Neural progenitor cell (in vitro differentiated cells): ENCODE data around the gene CFAP68. TPM values are rescaled to one million over a fixed set of nuclear protein-coding genes. Genes with fewer than 3 reads are reported as not detected.

Experiments
- DNase-seq: peaks from one replicate; pipeline ENCODE4 v3.0.0-alpha.2; 2016; ENCODE audit warnings: low spot score
- H2AFZ ChIP-seq: fragments of 200-600 bp; sonication (generic); replicated peaks from 2 replicates; pipeline ENCODE4 v1.6.1; 2016; ENCODE audit warnings: antibody characterized with exemption
- H3F3A ChIP-seq: fragments of 200-600 bp; sonication (generic); 2 replicates; pipeline ENCODE4 v1.6.1; 2016; ENCODE audit warnings: antibody characterized with exemption, low read depth
- H3K27ac ChIP-seq: fragments of 200-600 bp; sonication (generic); 2 replicates; pipeline ENCODE4 v1.5.1; 2016; ENCODE audit warnings: mild to moderate bottlenecking
- H3K27me3 ChIP-seq: fragments of 200-600 bp; sonication (generic); 2 replicates; pipeline ENCODE4 v1.6.1; 2016; ENCODE audit warnings: mild to moderate bottlenecking, moderate library complexity
- H3K36me3 ChIP-seq: fragments of 200-600 bp; sonication (generic); 2 replicates; pipeline ENCODE4 v1.5.1; 2016
- H3K4me1 ChIP-seq: fragments of 200-600 bp; sonication (generic); 2 replicates; pipeline ENCODE4 v1.6.1; 2016; ENCODE audit warnings: mixed run types
- H3K4me2 ChIP-seq: fragments of 200-600 bp; sonication (generic); 2 replicates; pipeline ENCODE4 v1.6.1; 2016
- H3K4me3 ChIP-seq: fragments of 200-600 bp; sonication (generic); 2 replicates; pipeline ENCODE4 v1.5.1; 2016
- H3K79me2 ChIP-seq: fragments of 200-600 bp; sonication (generic); 2 replicates; pipeline ENCODE4 v1.6.1; 2016; ENCODE audit warnings: low read depth
- H3K9ac ChIP-seq: fragments of 200-600 bp; sonication (generic); 2 replicates; pipeline ENCODE4 v1.6.1; 2016
- H3K9me3 ChIP-seq: fragments of 200-600 bp; sonication (generic); 2 replicates; pipeline ENCODE4 v1.5.1; 2016; ENCODE audit warnings: low read depth
- H4K20me1 ChIP-seq: fragments of 200-600 bp; sonication (generic); 2 replicates; pipeline ENCODE4 v1.6.1; 2016; ENCODE audit warnings: low read depth
- H3K27ac Mint-ChIP-seq: 3 replicates; pipeline ENCODE4 v1.8.0; 2021; ENCODE audit warnings: mixed read lengths
- H3K27me3 Mint-ChIP-seq: 2 replicates; pipeline ENCODE4 v1.8.0; 2022; ENCODE audit warnings: low read depth, mild to moderate bottlenecking, inconsistent platforms, moderate library complexity, mixed read lengths; ENCODE audit not compliant: insufficient read depth
- H3K36me3 Mint-ChIP-seq: 3 replicates; pipeline ENCODE4 v1.8.0; 2021; ENCODE audit warnings: mixed read lengths
- H3K4me1 Mint-ChIP-seq: 3 replicates; pipeline ENCODE4 v1.8.0; 2021; ENCODE audit warnings: mixed read lengths
- H3K4me3 Mint-ChIP-seq: 3 replicates; pipeline ENCODE4 v1.8.0; 2021; ENCODE audit warnings: mild to moderate bottlenecking, moderate library complexity, mixed read lengths
- H3K9me3 Mint-ChIP-seq: 3 replicates; pipeline ENCODE4 v1.8.0; 2020; ENCODE audit warnings: mixed read lengths
- CTCF ChIP-seq: fragments of 200-600 bp; sonication (generic); IDR thresholded peaks from 2 replicates; pipeline ENCODE4 v1.5.1; 2017; ENCODE audit warnings: antibody characterized with exemption, mild to moderate bottlenecking
- EZH2 ChIP-seq: fragments of 200-600 bp; sonication (generic); IDR thresholded peaks from 2 replicates; pipeline ENCODE4 v1.6.1; 2017; ENCODE audit warnings: antibody characterized with exemption, mild to moderate bottlenecking, moderate library complexity
- EZH2phosphoT487 ChIP-seq: fragments of 200-600 bp; sonication (generic); IDR thresholded peaks from 2 replicates; pipeline ENCODE4 v1.6.1; 2017; ENCODE audit warnings: antibody characterized with exemption
- total RNA-seq: library from RNA; depleted of rRNA; stranded (reverse); fragments of >200 nt; gene quantifications from 2 replicates; pipeline ENCODE4 v1.2.3, GENCODE V29; 2015; ENCODE audit warnings: low replicate concordance

The CFAP68 gene
- total RNA-seq, 1 donor from 2014 or later: 46.7 TPM

DNA sequence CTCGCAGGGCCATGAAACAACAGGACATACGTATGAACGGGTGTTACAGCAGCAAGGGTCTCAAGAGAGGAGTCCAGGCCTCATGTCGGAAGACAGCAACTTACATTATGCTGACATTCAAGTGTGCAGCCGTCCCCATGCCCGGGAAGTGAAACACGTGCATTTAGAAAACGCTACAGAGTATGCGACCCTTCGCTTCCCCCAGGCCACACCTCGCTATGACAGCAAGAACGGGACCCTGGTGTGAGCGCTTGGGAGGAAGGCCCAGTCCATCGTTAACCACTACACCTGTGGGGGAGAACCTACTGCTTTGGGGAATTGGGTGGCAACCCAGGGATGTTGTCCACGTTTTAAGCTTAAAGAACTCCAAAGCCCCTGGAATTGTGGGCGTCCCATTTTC is 46.6 kb downstream of the CFAP68 start:
- TF ChIP-seq CTCF: no peak
- TF ChIP-seq EZH2phosphoT487: no peak
- no peak for TF ChIP-seq EZH2
- Mint-ChIP-seq H3K4me3 (peak overlapping the region; percentile 84), H3K36me3 (no peaks in the 10 kb centered on the region), H3K27me3 (peaks cover 3% of the 10 kb centered on the region), H3K4me1 (peaks cover 34% of the 10 kb centered on the region), H3K27ac (peak overlapping the region; percentile 26), H3K9me3 (no peaks in the 10 kb centered on the region)
- Histone ChIP-seq H3K9me3 (no peaks in the 10 kb centered on the region), H3K4me2 (peak overlapping the region; percentile 59), H3K36me3 (no peaks in the 10 kb centered on the region), H3K4me1 (peaks cover 26% of the 10 kb centered on the region), H2AFZ (no peak overlapping the region), H3K9ac (no peak overlapping the region), H3F3A (peaks cover 20% of the 10 kb centered on the region), H3K79me2 (no peaks in the 10 kb centered on the region), H4K20me1 (no peaks in the 10 kb centered on the region), H3K4me3 (no peak overlapping the region), H3K27ac (no peak overlapping the region), H3K27me3 (no peaks in the 10 kb centered on the region)
- DNase-seq: no peak

DNA sequence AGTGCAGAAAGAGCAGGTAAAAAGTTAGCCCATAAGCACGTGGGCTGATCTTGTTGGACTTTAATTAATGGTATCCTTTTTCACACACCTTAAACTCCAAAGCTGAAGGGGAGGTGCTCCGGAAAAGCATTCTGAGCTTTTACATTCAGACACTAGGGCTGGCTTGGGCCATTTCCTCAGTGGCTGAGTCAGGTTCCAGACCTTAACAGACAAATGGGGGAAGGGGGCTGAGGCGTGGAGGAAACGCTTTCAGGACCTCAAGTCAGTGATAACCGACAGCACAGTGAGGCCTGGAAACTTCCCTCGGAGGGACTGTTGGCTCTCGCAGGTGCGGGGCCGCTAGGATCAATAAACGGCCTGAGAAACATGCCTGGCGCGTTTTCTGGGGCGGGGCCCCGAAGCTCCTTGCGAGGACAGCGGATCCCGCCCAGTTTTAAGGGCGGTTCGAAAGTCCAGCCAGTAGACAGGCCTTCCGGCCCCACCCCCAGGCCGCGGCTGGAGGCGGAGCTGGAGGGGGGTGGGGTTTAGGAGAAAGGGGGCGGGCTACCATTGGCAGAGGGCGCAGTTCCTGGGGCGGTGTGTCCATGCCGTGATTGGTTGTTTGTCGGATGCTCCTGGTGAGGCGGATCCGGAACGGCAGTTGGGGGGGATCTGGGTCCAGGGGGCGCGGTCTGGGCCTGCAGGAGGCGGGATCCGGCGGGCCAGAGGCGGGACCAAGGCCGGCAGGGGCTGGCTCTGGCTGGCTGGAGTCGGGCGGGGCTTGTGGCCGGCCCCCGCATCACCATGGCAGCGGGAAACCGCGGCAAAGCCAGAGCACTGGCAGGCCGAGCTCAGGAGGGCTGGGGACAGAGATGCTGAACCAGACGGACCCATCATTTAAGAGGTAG is 47.4 kb downstream of the CFAP68 start:
- H3K4me2 ChIP-seq: peak overlapping the region; percentile 78
- peak overlapping the region; percentile 65 for H2AFZ ChIP-seq
- Mint-ChIP-seq H3K9me3 (no peaks in the 10 kb centered on the region), H3K4me3 (peak overlapping the region; percentile 84), H3K4me1 (peaks cover 34% of the 10 kb centered on the region), H3K27ac (peak overlapping the region; percentile 96), H3K36me3 (no peaks in the 10 kb centered on the region), H3K27me3 (peaks cover 3% of the 10 kb centered on the region)
- peak overlapping the region; percentile 46 for H3K4me3 ChIP-seq
- H4K20me1 ChIP-seq: no peaks in the 10 kb centered on the region
- DNase-seq: peak; percentile 98
- peak overlapping the region; percentile 22 for H3K9ac ChIP-seq
- TF ChIP-seq CTCF: no peak
- TF ChIP-seq EZH2: no peak
- no peak for TF ChIP-seq EZH2phosphoT487
- H3K9me3 ChIP-seq: no peaks in the 10 kb centered on the region
- H3F3A ChIP-seq: peaks cover 20% of the 10 kb centered on the region
- H3K4me1 ChIP-seq: peaks cover 26% of the 10 kb centered on the region
- H3K27ac ChIP-seq: peak overlapping the region; percentile 34
- no peaks in the 10 kb centered on the region for H3K36me3 ChIP-seq
- no peaks in the 10 kb centered on the region for H3K79me2 ChIP-seq
- no peaks in the 10 kb centered on the region for H3K27me3 ChIP-seq

- Mint-ChIP-seq H3K4me1 (peaks cover 32% of the 10 kb centered on the region), H3K27me3 (peaks cover 3% of the 10 kb centered on the region), H3K27ac (no peak overlapping the region), H3K36me3 (no peaks in the 10 kb centered on the region), H3K4me3 (no peak overlapping the region), H3K9me3 (no peaks in the 10 kb centered on the region)
- Histone ChIP-seq H3K27me3 (no peaks in the 10 kb centered on the region), H3K9ac (peak overlapping the region; percentile 1), H3K79me2 (no peaks in the 10 kb centered on the region), H3K4me3 (no peak overlapping the region), H3K27ac (no peak overlapping the region), H3K9me3 (no peaks in the 10 kb centered on the region), H3F3A (peaks cover 17% of the 10 kb centered on the region), H3K36me3 (no peaks in the 10 kb centered on the region), H3K4me1 (peaks cover 13% of the 10 kb centered on the region), H4K20me1 (no peaks in the 10 kb centered on the region), H2AFZ (no peak overlapping the region), H3K4me2 (no peak overlapping the region)
- no peak for DNase-seq
- no peak for TF ChIP-seq EZH2phosphoT487
- no peak for TF ChIP-seq CTCF
Measured at GRCh38 chr11:111930472-111930871, 51.1 kb downstream of the CFAP68 start.
